GM21717 (cell line): ENCODE results near the gene PRR20G.

ENCODE experiments used
- ATAC-seq: cut with Tn5 transposase; IDR thresholded peaks from one replicate; pipeline ENCODE4 v1.9.1; 2021; ENCODE audit warnings: mild to moderate bottlenecking, moderate library complexity; ENCODE audit not compliant: unreplicated experiment

PRR20G gene

GRCh38 chr3:127264794-127265514 lies 22.9 kb downstream of the PRR20G start:
- ATAC-seq = no peak

GRCh38 chr3:127264292-127264691 lies 23.6 kb downstream of the PRR20G start:
- ATAC-seq = no peak

GRCh38 chr3:127263586-127264231 lies 24.1 kb downstream of the PRR20G start:
- no peak for ATAC-seq

GRCh38 chr3:127263037-127263436 lies 24.8 kb downstream of the PRR20G start:
- no peak for ATAC-seq

GRCh38 chr3:127262533-127262932 lies 25.3 kb downstream of the PRR20G start:
- no peak for ATAC-seq

GRCh38 chr3:127261925-127262324 lies 25.9 kb downstream of the PRR20G start:
- ATAC-seq = no peak

GRCh38 chr3:127260826-127261555 lies 26.9 kb downstream of the PRR20G start:
- ATAC-seq = no peak

- no peak for ATAC-seq
These were observed 27.4 kb downstream of the PRR20G start for GRCh38 chr3:127260416-127260815.

GRCh38 chr3:127259882-127260281 lies 28.0 kb downstream of the PRR20G start:
- no peak for ATAC-seq

- ATAC-seq = no peak
These were observed 29.1 kb downstream of the PRR20G start for GRCh38 chr3:127258733-127259132.

GRCh38 chr3:127257351-127257750 lies 30.5 kb downstream of the PRR20G start:
- no peak for ATAC-seq

GRCh38 chr3:127256733-127257271 lies 31.0 kb downstream of the PRR20G start:
- no peak for ATAC-seq

GRCh38 chr3:127256138-127256537 lies 31.7 kb downstream of the PRR20G start:
- ATAC-seq = no peak

- no peak for ATAC-seq
These were observed 32.3 kb downstream of the PRR20G start for GRCh38 chr3:127255516-127255915.

GRCh38 chr3:127254730-127255129 lies 33.1 kb downstream of the PRR20G start:
- no peak for ATAC-seq

GRCh38 chr3:127254033-127254644 lies 33.7 kb downstream of the PRR20G start:
- ATAC-seq = no peak

GRCh38 chr3:127253491-127253890 lies 34.4 kb downstream of the PRR20G start:
- no peak for ATAC-seq

GRCh38 chr3:127252446-127252845 lies 35.4 kb downstream of the PRR20G start:
- no peak for ATAC-seq

- ATAC-seq = no peak
These were observed 37.8 kb downstream of the PRR20G start for GRCh38 chr3:127250032-127250431.

GRCh38 chr3:127247292-127247691 lies 40.6 kb downstream of the PRR20G start:
- ATAC-seq = no peak

- no peak for ATAC-seq
These were observed 49.2 kb downstream of the PRR20G start for GRCh38 chr3:127238602-127239001.
